ENCODE data around the gene CEP112. TPM values are rescaled to one million over a fixed set of nuclear protein-coding genes. Genes with fewer than 3 reads are reported as not detected.
"Not testable (repeated sequence)": the region's sequence is repeated elsewhere in the genome, so short reads cannot be mapped to it uniquely, and the experiment has no call there.

The CEP112 gene
- polyA plus RNA-seq, 3 donors, result 11.8 to 16.4 (median 13.8) TPM

DNA sequence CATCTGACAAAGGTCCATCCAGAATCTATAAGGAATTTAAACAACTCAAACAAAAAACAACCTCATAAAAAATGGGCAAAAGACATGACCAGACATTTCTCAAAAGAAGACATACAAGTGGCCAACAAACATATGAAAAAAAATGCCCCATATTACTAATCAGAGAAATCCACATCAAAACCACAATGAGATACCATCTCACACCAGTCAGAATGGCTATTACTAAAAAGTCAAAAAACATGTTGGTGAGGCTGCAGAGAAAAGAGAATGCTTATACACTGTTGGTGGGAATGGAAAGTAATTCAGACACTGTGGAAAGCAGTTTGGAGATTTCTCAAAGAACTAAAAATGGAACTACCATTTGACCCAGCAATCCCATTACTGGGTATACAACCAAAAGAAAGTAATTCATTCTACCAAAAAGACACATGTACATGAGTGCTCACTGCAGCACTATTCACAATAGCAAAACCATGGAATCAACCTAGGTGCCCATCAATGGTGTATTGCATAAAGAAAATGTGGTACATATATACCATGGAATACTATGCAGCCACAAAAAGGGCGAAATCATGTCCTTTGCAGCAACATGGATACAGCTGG lies 409.7 kb downstream of the CEP112 start:
- not testable (repeated sequence) for DNase-seq (ENCODE audit: extremely low read depth in 1 of 11, low read depth in 9 of 11, low spot score in 4 of 11)

GRCh38 chr17:65780111-65780510 lies 411.8 kb downstream of the CEP112 start:
- no peak for DNase-seq (ENCODE audit: extremely low read depth in 1 of 11, low read depth in 9 of 11, low spot score in 4 of 11)

- DNase-seq (ENCODE audit: extremely low read depth in 1 of 11, low read depth in 9 of 11, low spot score in 4 of 11), result no peak
Observed at GRCh38 chr17:65776890-65777289, 415.0 kb downstream of the CEP112 start.

DNA sequence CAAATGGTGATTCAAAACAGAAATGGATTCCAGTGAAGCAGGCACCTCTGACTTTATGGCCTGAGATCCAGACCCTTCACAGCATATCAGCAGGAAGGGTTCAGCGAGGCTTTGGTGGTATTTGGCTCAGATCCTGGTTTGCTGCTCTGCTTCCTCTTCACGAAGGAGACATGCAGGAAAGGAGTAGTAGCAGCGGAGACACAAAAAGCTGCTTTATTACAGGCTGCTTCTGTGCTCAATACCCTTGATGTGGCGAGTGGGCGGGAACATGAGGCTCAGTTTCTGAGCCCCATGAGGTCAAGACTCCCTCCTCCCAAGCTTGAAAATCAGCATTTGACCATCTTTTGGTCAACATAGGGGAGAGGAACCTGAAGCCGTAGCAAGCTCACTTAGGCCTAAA lies 417.1 kb downstream of the CEP112 start:
- DNase-seq (ENCODE audit: extremely low read depth in 1 of 11, low read depth in 9 of 11, low spot score in 4 of 11), result peak in 3 of 11 donors; percentile 7 to 28 (median 12)

DNA sequence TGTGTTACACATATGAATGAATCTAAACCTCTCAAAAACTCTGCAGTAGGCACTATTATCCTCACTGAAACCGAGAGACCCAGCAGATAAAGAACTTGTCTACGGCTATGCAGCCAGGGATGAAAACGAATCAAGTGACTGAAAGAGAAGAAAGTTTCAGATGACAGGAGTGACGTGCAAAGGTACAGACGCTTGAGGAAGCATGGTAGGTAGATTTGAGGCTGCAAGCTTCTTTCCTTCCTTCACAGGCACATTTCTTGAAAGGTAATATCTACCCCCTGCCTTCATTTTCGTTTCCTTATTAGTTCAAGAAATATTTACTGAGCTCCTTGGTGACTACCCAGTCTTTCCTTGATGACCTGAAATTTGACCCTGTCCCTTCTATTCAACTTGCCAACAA lies 418.9 kb downstream of the CEP112 start:
- DNase-seq (ENCODE audit: extremely low read depth in 1 of 11, low read depth in 9 of 11, low spot score in 4 of 11), result no peak

- no peak for DNase-seq (ENCODE audit: extremely low read depth in 1 of 11, low read depth in 9 of 11, low spot score in 4 of 11)
Observed at GRCh38 chr17:65771704-65772103, 420.2 kb downstream of the CEP112 start.

- DNase-seq (ENCODE audit: extremely low read depth in 1 of 11, low read depth in 9 of 11, low spot score in 4 of 11), result no peak
Observed at GRCh38 chr17:65763786-65764185, 428.1 kb downstream of the CEP112 start.

DNA sequence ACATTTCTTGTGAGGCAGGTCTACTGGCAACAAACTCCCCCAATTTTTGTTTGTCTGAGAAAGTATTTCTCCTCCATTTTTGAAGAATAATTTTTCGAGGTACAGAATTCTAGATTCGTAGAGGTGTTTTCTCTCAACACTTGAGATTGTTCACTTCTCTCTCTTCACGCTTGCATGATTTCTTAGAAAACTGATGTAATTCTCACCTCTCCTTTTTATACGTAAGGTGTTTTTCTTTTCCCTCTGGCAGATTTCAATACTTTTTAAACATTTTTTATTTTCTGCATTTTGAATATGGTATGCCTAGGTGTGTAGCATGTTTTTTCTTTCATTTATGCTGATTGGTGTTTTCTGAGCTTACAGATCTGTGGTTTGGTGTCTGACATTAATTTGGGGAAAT lies 429.0 kb downstream of the CEP112 start:
- DNase-seq (ENCODE audit: extremely low read depth in 1 of 11, low read depth in 9 of 11, low spot score in 4 of 11), result no peak

- DNase-seq (ENCODE audit: extremely low read depth in 1 of 11, low read depth in 9 of 11, low spot score in 4 of 11), result no peak
Observed at GRCh38 chr17:65759532-65759931, 432.4 kb downstream of the CEP112 start.

DNA sequence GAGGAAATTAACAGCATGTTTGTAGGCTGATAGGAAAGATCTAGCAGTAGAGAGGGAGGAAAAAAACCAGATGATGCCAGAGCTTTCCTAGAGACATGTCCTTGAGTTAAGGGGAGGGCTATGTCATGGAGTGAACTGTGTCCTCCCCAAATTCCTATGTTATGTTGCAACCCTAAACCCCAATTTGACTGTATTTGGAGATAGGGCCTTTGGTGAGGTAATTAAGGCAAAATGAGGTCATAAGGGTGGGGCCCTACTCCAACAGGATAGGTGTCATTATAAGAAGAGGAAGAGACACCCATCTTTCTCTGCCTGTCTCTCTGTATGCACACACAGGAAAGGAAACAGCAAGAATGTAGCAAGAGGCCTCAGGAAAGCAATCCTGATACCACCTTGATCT lies 435.2 kb downstream of the CEP112 start:
- no peak for DNase-seq (ENCODE audit: extremely low read depth in 1 of 11, low read depth in 9 of 11, low spot score in 4 of 11)

GRCh38 chr17:65755799-65756198 lies 436.1 kb downstream of the CEP112 start:
- no peak for DNase-seq (ENCODE audit: extremely low read depth in 1 of 11, low read depth in 9 of 11, low spot score in 4 of 11)

- DNase-seq (ENCODE audit: extremely low read depth in 1 of 11, low read depth in 9 of 11, low spot score in 4 of 11), result no peak
Observed at GRCh38 chr17:65754630-65755029, 437.3 kb downstream of the CEP112 start.

- DNase-seq (ENCODE audit: extremely low read depth in 1 of 11, low read depth in 9 of 11, low spot score in 4 of 11), result no peak
Observed at GRCh38 chr17:65754081-65754480, 437.9 kb downstream of the CEP112 start.

DNA sequence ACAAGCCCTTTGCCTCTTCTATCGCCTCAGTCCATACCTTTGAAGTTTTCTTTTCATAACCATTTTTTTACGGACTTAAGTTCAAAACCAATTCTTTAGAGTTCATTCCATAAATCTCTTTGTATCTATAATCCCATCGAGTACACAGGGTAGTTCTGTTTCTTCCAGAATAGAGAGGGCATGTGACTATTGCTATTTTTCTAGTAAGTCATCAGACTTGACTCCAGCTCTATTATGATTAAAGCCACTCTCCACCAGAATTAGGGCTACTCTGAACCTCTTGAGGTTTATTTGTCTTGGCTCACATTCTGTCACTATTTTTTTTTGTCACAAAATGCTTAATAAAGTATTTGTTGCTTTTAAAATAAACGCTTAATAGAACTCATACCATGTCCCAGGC lies 438.6 kb downstream of the CEP112 start:
- DNase-seq (ENCODE audit: extremely low read depth in 1 of 11, low read depth in 9 of 11, low spot score in 4 of 11), result no peak

GRCh38 chr17:65751263-65751662 lies 440.7 kb downstream of the CEP112 start:
- no peak for DNase-seq (ENCODE audit: extremely low read depth in 1 of 11, low read depth in 9 of 11, low spot score in 4 of 11)

DNA sequence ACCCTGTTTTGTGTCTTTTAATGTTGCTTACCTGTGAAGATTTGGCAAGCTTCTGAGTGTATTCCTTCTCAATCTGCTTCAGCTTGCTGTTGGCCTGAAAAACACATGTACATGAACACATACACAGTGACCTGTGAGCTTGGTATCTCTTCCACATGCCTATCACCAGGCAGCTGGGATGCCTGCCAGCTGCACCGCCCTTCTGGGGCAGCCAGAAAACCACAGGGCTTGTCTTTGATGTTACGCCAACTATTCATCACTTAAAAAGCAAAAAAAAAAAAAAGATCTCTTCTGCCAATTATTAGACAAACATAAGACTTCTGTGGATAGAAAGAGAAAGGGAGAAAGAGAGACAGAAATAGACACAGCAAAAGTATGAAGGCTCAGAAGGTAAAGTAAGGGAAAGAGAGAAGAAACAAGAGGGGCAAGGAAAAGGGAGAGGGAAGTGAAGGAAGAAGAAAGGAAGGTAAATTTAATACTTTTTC lies 441.3 kb downstream of the CEP112 start:
- no peak for DNase-seq (ENCODE audit: extremely low read depth in 1 of 11, low read depth in 9 of 11, low spot score in 4 of 11)

DNA sequence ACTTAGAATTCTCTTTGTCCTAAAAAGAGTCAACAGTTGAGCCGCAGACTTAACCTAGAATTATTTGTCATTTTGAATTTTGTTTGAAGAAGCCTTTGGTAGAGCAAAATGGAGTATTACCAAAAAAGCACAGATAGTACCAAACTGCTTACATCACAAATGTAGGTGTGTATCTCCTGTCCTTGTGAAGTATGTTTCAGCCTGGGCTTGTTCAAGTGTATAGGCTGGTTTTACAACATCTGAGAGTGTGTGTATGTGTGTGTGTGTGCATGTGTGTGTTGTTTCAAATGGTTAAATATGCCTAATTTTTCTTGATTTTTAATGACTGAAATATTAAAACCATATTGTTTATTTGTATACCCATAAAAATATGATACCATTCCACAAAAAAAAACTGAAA lies 441.8 kb downstream of the CEP112 start:
- DNase-seq (ENCODE audit: extremely low read depth in 1 of 11, low read depth in 9 of 11, low spot score in 4 of 11), result no peak

GRCh38 chr17:65749479-65749878 lies 442.5 kb downstream of the CEP112 start:
- no peak for DNase-seq (ENCODE audit: extremely low read depth in 1 of 11, low read depth in 9 of 11, low spot score in 4 of 11)

DNA sequence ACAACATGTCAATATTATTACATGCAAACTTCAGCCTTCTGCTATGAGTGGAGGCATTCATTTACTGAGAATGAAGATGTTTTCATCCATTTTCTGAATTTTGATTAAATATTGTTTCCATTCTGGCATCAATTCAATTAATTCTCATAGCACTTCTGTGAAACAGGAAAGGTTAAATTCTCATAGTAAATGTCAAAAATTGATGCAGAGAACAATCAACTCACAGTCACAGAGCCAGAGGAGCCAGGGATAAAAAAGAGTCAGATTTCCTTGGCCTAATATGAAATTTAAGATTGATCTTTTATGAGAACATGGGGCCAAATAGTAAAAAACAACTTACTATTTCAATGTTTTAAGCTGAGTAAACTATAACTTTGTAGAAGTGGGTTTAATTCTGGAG lies 446.7 kb downstream of the CEP112 start:
- DNase-seq (ENCODE audit: extremely low read depth in 1 of 11, low read depth in 9 of 11, low spot score in 4 of 11), result no peak

- DNase-seq (ENCODE audit: extremely low read depth in 1 of 11, low read depth in 9 of 11, low spot score in 4 of 11), result no peak
Observed at GRCh38 chr17:65743308-65743655, 448.7 kb downstream of the CEP112 start.

DNA sequence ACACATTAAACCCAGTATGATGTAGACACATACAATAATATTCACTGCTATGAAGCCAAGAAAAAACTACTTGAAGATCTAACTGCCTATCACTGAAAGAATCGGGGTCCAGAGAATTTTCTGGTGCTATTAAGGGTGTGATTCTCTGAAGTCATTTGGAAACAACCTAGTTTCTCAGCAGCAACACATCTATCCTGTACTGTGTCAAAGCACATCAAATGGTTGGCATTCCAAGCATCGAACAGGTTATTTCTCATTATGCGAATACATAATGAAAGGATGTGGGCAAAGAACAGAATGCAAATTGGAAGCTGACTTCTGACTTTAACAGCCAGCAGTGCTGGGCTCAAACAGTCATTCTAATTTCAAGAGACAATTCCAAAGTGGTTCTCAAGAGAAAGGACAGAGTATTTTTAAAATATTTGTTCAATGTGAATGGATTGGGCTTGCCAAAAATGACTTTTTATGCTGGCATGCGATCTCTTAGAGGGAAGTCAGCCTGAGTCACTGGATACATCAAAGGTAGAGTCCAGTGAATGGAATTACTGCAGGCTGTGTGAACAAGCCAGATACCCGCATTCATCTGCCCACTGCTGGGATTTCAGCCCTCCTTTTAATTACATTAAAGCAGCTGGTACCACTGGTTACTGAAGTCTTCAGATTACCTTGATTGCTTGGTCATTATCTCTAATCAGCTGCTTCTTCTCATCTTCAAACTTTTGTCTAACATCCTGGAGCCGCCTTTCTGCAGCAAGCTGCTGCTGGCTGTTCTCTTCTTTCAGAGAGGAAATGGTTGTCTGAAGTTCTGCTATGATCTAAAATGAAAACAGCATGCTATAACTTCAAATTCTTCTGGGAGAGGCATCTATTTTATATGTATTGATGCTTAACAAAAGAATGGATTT lies 449.3 kb downstream of the CEP112 start:
- DNase-seq (ENCODE audit: extremely low read depth in 1 of 11, low read depth in 9 of 11, low spot score in 4 of 11), result no peak

Data from renal cortex interstitium (tissue), 11 donors.